C4-2B (cell line): Measurements from ENCODE around the gene BHLHA15.

Source experiments
- H3K27ac ChIP-seq: fragments of 450-650 bp; 2 replicates; pipeline ENCODE4 v1.5.1; 2017
- ZFX ChIP-seq: fragments of 450-650 bp; IDR thresholded peaks from 2 replicates; pipeline ENCODE4 v1.6.1; 2017
- TF ChIP-seq, protein P1 (sequence below): fragments of 450-650 bp; conservative IDR thresholded peaks from 2 replicates; pipeline ENCODE4 v1.5.1; 2017; ENCODE audit warnings: mild to moderate bottlenecking

The BHLHA15 gene

DNA sequence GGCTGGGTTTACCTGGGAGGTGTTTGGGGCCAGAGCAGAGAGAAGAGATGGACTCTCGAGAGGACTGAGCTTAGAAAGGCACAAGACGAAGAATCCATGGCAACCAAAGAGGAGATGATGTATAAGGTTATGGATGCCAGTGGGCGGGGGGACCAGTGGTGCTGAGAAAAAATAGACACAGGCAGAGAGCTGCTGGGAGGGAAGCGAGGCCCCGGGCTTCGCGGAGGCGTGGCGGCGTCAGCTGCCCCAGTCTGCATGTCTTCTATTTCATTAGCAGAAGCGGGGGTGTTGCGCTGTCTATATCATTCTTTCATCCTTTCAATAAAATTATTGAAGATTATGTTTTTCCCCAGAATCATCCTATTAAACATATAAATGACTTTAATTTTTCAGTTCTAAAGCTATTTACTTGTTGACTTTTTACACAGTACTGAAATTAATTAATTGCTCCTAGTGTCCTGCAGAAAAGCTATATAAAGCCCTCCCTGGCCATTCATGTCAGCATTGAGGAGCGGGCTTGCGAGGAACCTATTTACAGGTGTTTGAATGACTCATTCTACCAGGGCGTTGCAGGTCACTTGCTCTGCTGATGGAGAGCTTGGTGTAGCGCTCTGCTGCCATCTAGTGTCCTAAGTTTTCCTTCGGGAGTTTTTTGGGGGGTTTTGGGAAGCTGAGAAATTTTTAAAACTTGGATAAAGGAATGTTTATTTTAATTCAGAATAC, 42.9 kb upstream of the BHLHA15 start:
- H3K27ac ChIP-seq: no peak overlapping the region
- TF ChIP-seq ZFX: no peak
- TF ChIP-seq, protein P1, sequence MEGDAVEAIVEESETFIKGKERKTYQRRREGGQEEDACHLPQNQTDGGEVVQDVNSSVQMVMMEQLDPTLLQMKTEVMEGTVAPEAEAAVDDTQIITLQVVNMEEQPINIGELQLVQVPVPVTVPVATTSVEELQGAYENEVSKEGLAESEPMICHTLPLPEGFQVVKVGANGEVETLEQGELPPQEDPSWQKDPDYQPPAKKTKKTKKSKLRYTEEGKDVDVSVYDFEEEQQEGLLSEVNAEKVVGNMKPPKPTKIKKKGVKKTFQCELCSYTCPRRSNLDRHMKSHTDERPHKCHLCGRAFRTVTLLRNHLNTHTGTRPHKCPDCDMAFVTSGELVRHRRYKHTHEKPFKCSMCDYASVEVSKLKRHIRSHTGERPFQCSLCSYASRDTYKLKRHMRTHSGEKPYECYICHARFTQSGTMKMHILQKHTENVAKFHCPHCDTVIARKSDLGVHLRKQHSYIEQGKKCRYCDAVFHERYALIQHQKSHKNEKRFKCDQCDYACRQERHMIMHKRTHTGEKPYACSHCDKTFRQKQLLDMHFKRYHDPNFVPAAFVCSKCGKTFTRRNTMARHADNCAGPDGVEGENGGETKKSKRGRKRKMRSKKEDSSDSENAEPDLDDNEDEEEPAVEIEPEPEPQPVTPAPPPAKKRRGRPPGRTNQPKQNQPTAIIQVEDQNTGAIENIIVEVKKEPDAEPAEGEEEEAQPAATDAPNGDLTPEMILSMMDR: peak; percentile 99

DNA sequence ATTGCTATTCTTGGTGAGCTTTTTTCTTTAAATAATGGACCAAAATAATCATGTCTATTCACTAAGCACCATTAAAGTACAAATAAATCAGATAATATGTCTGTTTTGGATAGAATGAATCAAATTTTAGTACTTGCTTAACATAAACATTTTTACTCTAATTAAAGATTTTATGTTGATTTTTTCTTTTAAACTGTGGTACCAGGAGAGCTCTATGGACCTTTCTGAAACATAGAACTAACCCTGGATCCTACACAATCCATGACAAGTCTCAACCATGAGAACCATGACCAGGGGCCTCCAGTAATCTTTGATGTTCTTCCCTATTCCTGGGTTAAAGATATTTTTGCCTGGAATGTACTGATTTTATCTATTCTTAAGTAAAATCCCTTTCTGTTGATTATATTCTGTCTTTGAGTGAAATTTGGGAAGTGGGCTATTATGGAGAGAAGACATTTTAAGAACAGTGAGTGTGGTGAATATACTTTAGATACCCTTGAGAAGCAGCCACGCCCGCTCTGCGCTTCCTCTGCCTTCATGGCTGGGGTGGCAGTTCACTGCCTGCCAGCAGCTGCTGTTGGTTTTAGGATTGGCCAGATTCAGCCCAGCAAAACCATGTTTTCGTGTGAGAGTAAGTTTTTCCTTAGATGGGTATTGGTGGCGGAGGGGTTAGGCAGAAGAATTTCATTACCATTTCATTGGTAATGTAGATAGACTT, 42.2 kb upstream of the BHLHA15 start:
- no peak for TF ChIP-seq ZFX
- TF ChIP-seq, protein P1: peak; percentile 72
- H3K27ac ChIP-seq: no peak overlapping the region

DNA sequence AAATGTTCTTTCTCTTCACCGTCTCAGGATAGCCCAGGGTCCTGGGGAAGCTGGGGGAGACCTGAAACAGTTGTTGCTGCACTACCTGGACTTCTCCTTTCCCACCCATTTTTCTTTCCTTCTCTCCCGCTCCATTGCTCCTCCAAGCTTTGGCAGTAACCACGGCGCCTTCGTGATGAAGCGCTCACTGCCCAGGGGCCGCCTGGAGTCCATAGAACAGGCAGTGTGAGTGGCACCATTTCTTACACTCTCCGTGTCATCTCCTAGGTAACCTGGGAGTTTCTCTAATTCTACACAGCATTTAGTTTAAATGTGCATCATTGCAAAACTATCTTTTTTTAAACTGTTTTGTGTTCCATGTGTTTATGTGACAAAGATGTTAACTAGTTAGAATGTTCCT, 40.3 kb upstream of the BHLHA15 start:
- TF ChIP-seq, protein P1: no peak
- no peak for TF ChIP-seq ZFX
- H3K27ac ChIP-seq: no peak overlapping the region

DNA sequence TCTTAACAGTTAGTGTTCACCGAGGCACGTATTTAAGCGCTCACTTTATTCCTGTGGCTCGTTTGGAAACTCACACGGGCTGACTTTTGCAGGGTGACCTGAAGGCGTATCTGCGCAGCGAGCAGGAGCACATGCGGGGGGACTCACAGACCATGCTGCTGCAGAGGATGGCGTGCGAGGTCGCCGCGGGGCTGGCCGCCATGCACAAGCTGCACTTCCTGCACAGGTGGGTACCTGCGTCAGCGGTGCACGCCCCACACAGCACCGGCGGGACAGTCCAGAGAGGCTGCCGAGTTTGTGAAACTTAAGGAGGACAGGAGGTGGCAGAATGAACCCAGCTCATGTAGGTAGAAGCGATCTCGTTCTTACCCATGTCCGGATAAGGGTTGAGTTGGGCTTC, 39.8 kb upstream of the BHLHA15 start:
- TF ChIP-seq, protein P1: no peak
- TF ChIP-seq ZFX: no peak
- H3K27ac ChIP-seq: no peak overlapping the region

DNA sequence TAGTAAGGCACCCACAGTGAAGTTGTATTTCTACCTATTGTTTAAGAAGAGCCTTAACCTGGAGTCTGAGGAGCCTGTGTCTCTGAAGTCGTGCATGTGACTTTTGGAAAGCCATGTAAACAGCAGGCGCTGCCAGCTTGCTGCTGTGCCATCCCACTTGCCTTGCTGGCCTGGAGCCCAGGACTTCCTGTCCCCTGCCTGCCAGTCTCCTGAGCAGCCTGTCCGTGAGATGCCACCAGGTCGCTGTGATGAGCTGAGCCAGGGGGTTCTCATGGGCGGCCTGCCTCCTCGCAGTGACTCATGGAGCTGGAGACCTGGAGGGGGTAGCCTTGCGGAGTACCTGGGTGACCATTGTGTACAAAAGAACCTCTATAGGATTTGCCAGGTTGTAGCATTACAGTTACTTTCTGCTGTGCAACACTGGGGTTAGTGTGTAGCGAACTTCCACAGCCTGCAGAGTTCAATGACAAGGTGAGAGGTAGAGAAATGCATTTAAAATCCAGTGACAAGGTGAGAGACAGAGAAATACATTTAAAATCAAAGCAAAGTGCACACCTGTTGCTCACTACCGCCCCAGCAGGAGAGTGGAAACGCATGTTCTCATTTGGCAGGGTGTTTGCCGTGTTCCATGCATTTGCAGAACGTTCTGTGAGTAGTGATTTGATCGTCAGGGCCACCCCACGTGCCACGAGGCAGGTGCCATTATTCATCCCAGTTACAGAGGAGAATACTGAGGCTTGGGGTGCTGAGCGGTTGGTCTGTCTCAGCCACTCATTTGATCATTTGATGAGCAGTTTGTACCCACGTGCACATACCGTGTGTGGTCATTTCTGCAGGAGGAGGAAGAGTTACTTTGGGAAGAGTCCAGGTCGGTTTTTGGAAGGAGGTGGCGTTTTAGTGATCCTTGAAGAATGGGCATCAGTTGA, 36.6 kb upstream of the BHLHA15 start:
- H3K27ac ChIP-seq: peak overlapping the region; percentile 43
- TF ChIP-seq, protein P1: peak; percentile 87
- TF ChIP-seq ZFX: no peak

DNA sequence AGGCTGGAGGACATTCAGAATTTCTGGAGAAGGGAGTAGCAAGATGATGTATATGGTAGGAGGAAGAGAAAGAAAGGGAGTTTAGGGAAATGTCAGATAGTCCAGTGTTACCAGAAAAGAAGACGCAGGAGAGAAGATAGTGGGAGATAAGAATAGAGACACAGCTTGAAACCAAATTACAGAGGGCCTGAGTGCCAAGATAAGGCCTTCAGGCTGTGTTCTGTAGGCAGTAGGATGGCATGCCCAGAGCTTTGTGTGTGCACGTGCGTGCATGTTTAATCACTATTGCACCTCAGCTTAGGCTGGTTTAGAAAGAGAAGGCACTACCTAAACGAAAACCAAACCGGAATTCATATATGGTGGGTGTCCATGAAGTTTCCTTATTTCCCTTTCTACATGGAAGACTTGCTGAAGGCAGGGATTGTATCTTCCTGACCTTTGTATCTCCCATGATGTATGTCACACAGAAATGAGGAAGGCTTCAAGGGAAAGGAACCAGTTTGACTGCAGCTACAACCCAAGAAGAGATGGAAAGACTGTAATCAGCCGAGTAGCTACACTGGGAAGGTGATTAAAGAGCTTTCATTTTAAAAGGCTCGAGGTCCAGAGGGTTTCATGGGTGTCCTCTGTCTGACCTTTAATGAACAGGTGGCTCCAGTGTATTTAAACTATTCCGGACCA, 35.8 kb upstream of the BHLHA15 start:
- TF ChIP-seq, protein P1: no peak
- TF ChIP-seq ZFX: no peak
- H3K27ac ChIP-seq: peak overlapping the region; percentile 43; the same call in 1 of the 2 replicates
